ENCODE measurements around the gene STON1.
A peak's percentile ranks its signal among the peaks of the same experiment; 100 is the strongest.

Gene STON1

GRCh38 chr2:48529676-48530032 lies 300 bp upstream of the STON1 start:
- TF ChIP-seq CTCF (IDR thresholded peaks at IDR 0.05; ENCODE audit: insufficient read depth, low read length, poor library complexity, severe bottlenecking) (no peak), EZH2phosphoT487 (conservative IDR thresholded peaks at IDR 0.05; ENCODE audit: low read length) (no peak)
- H4K20me1 ChIP-seq (ENCODE audit: low read depth, low read length) = no peaks in the 10 kb centered on the region
- peak overlapping the region; percentile 36 for H3K4me3 ChIP-seq (ENCODE audit: insufficient read depth, low read length, poor library complexity, severe bottlenecking)
- H3K9me2 ChIP-seq (replicated peaks; ENCODE audit: insufficient read depth, low read length) = no peaks in the 10 kb centered on the region
- no peaks in the 10 kb centered on the region for H3K36me3 ChIP-seq (ENCODE audit: low read length)
- H3K9ac ChIP-seq (ENCODE audit: low read length) = no peak overlapping the region
- no peaks in the 10 kb centered on the region for H3K27me3 ChIP-seq (ENCODE audit: low read length)
- no peak overlapping the region for H2AFZ ChIP-seq (ENCODE audit: low read depth, low read length, severe bottlenecking)
- no peaks in the 10 kb centered on the region for H3F3A ChIP-seq (ENCODE audit: insufficient read depth)
- peak overlapping the region; percentile 47 for H3K4me2 ChIP-seq (ENCODE audit: low read depth, low read length, poor library complexity, severe bottlenecking)
- H3K27ac ChIP-seq (ENCODE audit: low read depth, low read length) = no peak overlapping the region
- H3K9me3 ChIP-seq (ENCODE audit: insufficient read depth, low read length) = no peaks in the 10 kb centered on the region
- H3K79me2 ChIP-seq (ENCODE audit: insufficient read depth, low read length) = no peaks in the 10 kb centered on the region

- H2AFZ ChIP-seq (ENCODE audit: low read depth, low read length, severe bottlenecking) = no peak overlapping the region
- no peaks in the 10 kb centered on the region for H3K36me3 ChIP-seq (ENCODE audit: low read length)
- H3K9me3 ChIP-seq (ENCODE audit: insufficient read depth, low read length) = no peaks in the 10 kb centered on the region
- no peak for TF ChIP-seq CTCF (IDR thresholded peaks at IDR 0.05; ENCODE audit: insufficient read depth, low read length, poor library complexity, severe bottlenecking)
- no peak for TF ChIP-seq EZH2phosphoT487 (conservative IDR thresholded peaks at IDR 0.05; ENCODE audit: low read length)
- no peaks in the 10 kb centered on the region for H4K20me1 ChIP-seq (ENCODE audit: low read depth, low read length)
- no peaks in the 10 kb centered on the region for H3F3A ChIP-seq (ENCODE audit: insufficient read depth)
- H3K4me2 ChIP-seq (ENCODE audit: low read depth, low read length, poor library complexity, severe bottlenecking) = no peak overlapping the region
- H3K79me2 ChIP-seq (ENCODE audit: insufficient read depth, low read length) = no peaks in the 10 kb centered on the region
- H3K9ac ChIP-seq (ENCODE audit: low read length) = no peak overlapping the region
- H3K27me3 ChIP-seq (ENCODE audit: low read length) = no peaks in the 10 kb centered on the region
- no peaks in the 10 kb centered on the region for H3K9me2 ChIP-seq (replicated peaks; ENCODE audit: insufficient read depth, low read length)
- H3K27ac ChIP-seq (ENCODE audit: low read depth, low read length) = no peak overlapping the region
- H3K4me3 ChIP-seq (ENCODE audit: insufficient read depth, low read length, poor library complexity, severe bottlenecking) = no peak overlapping the region
Observed at GRCh38 chr2:48531141-48531648, 1.2 kb downstream of the STON1 start.

GRCh38 chr2:48532174-48532573 lies 2.2 kb downstream of the STON1 start:
- TF ChIP-seq EZH2phosphoT487 (conservative IDR thresholded peaks at IDR 0.05; ENCODE audit: low read length) = no peak
- no peak for TF ChIP-seq CTCF (IDR thresholded peaks at IDR 0.05; ENCODE audit: insufficient read depth, low read length, poor library complexity, severe bottlenecking)
- Histone ChIP-seq H3F3A (ENCODE audit: insufficient read depth) (no peaks in the 10 kb centered on the region), H3K9me3 (ENCODE audit: insufficient read depth, low read length) (no peaks in the 10 kb centered on the region), H3K9ac (ENCODE audit: low read length) (no peak overlapping the region), H4K20me1 (ENCODE audit: low read depth, low read length) (no peaks in the 10 kb centered on the region), H3K27me3 (ENCODE audit: low read length) (no peaks in the 10 kb centered on the region), H3K9me2 (replicated peaks; ENCODE audit: insufficient read depth, low read length) (no peaks in the 10 kb centered on the region), H3K79me2 (ENCODE audit: insufficient read depth, low read length) (no peaks in the 10 kb centered on the region), H2AFZ (ENCODE audit: low read depth, low read length, severe bottlenecking) (no peak overlapping the region), H3K4me3 (ENCODE audit: insufficient read depth, low read length, poor library complexity, severe bottlenecking) (no peak overlapping the region), H3K27ac (ENCODE audit: low read depth, low read length) (no peak overlapping the region), H3K4me2 (ENCODE audit: low read depth, low read length, poor library complexity, severe bottlenecking) (no peak overlapping the region), H3K36me3 (ENCODE audit: low read length) (no peaks in the 10 kb centered on the region)
